HG03064 (cell line): ENCODE data around the gene GRID1.

Experiments
- ATAC-seq: cut with Tn5 transposase; IDR thresholded peaks from one replicate; pipeline ENCODE4 v1.9.1; 2021; ENCODE audit warnings: low read depth; ENCODE audit not compliant: unreplicated experiment

GRID1 gene

GRCh38 chr10:86316990-86317389 lies 49.6 kb downstream of the GRID1 start:
- no peak for ATAC-seq

GRCh38 chr10:86316274-86316835 lies 50.2 kb downstream of the GRID1 start:
- ATAC-seq: no peak

GRCh38 chr10:86315549-86315942 lies 51.0 kb downstream of the GRID1 start:
- no peak for ATAC-seq

DNA sequence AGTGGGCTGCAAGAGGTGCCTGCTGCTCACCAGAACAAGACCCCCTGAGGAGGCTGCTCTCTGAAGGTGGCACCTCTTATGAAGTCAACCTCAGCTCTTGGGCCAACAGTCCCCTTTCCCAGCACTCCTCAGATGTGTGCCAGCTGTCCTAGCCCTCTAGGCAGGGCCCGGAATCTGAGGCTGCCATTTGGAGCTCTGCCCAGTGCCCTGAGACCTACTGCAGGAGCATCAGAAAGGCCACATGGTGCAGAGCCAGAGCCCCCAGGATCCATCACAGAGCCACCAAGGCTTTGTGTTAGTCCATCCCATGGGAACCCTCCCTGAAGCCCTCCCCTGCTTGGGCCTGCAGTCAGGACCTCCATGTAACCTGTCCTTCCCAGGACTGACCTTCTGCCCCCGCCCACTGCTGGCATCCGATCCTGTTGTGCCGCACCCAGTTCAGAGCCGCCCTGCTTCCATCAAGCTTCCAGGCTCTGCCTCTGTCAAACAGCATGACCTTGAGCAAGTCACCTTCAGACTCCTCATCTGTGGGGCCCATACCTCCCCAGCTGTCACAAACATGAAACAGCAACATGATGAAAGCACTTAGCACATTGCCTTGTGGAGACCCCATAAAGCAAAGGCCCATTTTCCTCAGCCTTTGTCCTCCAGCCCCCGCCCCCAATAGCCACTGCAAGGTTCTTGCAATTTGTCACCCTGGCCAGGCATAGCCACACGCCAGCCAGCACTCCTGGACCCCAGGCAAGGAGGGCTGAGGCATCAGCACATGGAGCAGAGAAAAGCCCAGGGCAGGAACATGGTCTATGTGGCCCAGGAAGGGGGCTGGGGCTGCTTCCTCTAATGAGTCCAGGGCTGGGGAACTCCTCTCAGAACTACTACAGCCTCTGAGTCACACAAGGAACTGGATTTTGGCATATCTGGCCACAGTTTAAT lies 51.7 kb downstream of the GRID1 start:
- no peak for ATAC-seq

- no peak for ATAC-seq
Observed at GRCh38 chr10:86313621-86314041, 53.0 kb downstream of the GRID1 start.

DNA sequence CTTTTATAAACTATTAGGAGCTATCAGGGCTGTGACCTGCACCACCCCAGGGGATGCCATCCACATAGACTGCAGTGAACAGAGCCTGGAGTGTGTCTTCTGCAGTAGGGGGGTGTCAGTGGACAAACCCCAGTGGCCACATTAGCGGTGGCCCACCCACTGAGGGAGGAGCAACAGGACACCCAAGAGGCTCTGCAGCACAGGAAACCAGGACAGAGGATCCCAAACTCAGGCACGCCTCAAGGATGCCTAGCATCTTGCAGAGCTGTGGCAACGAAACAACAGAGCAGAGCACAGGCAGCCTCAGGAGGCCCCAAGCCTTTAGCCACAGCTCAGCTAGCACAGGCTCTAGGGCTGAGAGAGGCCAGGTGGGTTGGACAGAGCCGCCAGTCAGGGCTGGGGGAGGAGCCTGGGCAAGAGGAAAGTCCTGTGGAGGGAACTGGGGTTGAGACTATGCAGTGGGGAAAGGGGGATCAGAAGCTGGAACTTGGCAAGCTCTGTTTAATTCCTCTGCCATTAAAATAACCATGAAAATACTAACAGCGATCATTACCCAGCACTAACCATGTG lies 53.8 kb downstream of the GRID1 start:
- no peak for ATAC-seq

DNA sequence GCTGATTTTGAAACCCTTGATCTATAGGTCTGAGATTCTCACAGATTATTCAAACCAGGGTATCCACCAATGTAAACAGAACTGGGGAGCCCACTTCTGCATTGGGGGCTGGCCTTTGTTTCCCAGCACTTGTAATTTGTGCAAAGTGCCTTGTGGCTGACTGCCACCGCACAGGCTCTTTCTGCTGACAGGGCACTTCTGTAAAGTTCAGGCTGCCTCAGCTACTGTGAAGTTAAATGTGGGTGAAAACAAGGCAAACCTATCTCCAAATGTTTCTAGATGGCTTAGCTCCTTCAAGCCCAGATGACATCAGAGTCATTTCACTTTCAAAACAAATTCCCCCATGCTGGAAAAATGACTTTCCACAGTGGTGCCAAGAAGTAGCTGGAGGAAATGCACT lies 54.7 kb downstream of the GRID1 start:
- ATAC-seq: no peak

GRCh38 chr10:86311190-86311589 lies 55.4 kb downstream of the GRID1 start:
- no peak for ATAC-seq

- ATAC-seq: no peak
Observed at GRCh38 chr10:86310702-86311101, 55.9 kb downstream of the GRID1 start.

GRCh38 chr10:86310291-86310690 lies 56.3 kb downstream of the GRID1 start:
- ATAC-seq: no peak

DNA sequence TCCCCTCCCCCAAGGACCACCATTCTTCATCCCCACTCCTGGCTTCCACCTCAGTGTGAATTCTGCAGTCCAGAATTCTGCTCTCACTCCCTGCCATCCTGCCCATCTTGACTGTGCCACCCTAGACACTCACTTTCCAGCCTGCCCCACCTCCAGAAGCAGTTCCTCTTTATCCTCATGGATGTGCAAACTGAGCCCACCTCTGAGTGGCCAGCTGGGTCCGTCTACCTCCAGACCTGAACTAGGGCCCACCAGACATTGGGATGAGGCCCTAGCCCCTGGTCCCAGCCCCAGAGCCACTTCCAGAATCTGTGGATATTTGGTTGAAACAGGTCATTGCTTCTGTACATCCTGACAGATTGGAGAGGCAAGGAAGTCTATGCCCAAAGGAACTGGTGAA lies 58.5 kb downstream of the GRID1 start:
- ATAC-seq: no peak

DNA sequence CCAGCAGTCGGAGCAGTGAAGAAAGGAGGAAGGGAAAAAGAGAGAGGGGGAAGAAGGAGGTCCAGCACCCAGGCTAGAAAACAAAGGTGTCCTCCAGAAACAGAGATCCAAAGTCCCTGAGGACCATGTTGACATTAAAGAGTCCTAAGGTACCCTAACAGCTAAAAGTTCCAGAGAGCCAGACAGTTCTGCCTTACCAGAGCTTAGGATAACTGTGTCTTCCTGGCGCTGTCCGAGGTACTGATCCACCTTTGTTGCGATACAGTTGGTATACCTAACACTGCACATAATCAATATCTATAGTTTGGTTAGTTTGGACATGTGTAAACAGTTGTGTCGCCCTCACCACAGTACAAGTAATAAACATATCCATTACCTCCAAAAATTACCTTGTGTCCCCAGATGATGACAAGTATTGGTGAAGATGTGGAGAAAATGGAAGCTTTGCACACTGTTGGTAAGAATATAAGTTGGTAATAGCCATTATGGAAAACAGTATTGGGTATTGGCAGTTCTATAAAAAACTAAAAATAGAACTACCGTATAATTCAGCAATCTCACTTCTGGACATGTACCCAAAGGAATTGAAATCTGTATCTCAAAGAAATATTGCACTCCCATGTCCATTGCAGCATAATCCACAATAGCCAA lies 59.8 kb downstream of the GRID1 start:
- ATAC-seq: no peak

DNA sequence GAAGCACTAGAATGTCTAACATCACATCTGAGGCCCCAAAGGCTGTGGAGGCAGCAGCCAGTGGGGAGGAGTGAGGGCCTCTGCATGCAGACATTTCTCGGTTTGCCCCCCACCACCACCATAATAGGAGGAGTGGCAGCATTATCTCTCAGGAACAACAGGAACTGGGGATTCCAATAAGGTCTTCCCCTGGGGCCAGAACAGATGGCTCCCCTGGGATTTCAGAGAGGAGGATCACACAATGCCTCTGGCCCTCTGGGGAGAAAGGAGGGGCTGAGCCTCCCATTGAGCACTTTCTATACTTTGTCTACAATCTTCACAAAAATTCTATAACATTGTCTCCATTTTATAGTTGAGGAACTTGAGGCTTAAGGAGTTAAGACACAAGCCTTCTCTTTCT lies 61.1 kb downstream of the GRID1 start:
- no peak for ATAC-seq

GRCh38 chr10:86304436-86304835 lies 62.2 kb downstream of the GRID1 start:
- no peak for ATAC-seq

GRCh38 chr10:86303626-86304025 lies 63.0 kb downstream of the GRID1 start:
- no peak for ATAC-seq

DNA sequence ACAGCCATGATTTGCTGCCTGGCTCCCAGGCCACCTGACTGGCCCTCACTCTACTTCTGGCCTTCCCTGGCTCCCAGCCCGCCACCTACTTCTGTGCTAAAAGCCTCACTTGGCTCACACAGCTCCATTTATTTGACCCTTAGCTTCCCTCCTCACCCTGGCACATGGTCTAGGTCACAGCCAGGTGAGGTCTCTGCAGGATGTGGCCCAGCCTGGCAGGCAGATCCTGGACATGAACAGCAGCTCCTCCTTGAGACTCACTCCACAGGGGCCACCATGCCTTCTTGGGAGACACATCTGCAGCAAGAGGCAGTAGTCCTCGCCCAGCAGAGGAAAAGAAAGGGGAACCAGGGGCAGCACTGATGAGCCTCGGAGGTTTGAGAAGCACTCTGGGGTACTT lies 64.6 kb downstream of the GRID1 start:
- no peak for ATAC-seq

DNA sequence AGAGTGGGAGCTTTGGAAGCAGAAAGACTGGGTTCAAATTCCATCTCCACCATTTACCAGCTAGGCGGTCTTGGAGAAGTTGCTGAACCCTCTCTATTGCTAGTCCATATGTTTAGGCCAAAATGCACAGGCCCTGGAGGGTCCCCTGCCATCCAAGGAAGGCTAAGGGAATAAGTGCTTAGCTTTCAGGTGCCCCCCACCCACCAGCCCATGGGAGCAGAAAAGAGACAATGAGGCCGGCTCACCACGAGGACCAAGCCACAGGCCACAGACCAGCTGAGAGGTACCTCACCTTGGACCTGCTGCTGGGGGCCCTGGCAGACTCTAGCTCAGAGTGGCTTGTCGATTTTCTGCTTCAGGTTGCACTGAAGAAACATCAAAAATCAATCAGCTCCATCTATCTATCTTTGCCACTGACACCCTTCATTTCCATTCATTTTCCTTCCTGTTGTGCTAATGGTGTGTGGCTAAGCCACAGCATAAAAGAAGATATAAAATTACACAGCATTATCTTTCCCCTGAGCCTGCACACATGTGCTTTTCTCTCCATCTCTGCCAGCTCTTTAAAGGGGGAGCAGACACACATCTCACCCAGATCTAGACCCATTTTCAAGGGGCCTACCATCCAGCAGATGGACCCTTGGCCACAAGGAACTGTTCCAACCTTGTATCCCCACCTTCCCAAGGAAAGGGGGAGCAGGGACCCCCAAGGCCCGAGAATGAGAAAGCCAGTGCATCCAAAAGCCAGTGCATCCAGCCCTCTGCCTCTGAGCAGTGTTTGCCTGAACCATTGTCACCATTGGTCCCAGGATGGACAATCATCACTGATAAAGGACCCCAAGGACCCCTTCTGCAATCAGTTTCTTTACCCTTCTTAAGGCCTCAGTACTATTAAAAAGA lies 65.4 kb downstream of the GRID1 start:
- ATAC-seq: no peak

GRCh38 chr10:86300399-86300925 lies 66.1 kb downstream of the GRID1 start:
- ATAC-seq: no peak

GRCh38 chr10:86299562-86299961 lies 67.0 kb downstream of the GRID1 start:
- no peak for ATAC-seq

GRCh38 chr10:86298501-86299001 lies 68.0 kb downstream of the GRID1 start:
- ATAC-seq: no peak
